HG03354 (cell line): Measurements from ENCODE around the gene AP1G1.
"Not testable (repeated sequence)": the region's sequence is repeated elsewhere in the genome, so short reads cannot be mapped to it uniquely, and the experiment has no call there.

Source experiments
- ATAC-seq: cut with Tn5 transposase; IDR thresholded peaks from one replicate; pipeline ENCODE4 v1.9.1; 2021; ENCODE audit warnings: mild to moderate bottlenecking; ENCODE audit not compliant: unreplicated experiment, poor library complexity, severe bottlenecking

AP1G1 gene

DNA sequence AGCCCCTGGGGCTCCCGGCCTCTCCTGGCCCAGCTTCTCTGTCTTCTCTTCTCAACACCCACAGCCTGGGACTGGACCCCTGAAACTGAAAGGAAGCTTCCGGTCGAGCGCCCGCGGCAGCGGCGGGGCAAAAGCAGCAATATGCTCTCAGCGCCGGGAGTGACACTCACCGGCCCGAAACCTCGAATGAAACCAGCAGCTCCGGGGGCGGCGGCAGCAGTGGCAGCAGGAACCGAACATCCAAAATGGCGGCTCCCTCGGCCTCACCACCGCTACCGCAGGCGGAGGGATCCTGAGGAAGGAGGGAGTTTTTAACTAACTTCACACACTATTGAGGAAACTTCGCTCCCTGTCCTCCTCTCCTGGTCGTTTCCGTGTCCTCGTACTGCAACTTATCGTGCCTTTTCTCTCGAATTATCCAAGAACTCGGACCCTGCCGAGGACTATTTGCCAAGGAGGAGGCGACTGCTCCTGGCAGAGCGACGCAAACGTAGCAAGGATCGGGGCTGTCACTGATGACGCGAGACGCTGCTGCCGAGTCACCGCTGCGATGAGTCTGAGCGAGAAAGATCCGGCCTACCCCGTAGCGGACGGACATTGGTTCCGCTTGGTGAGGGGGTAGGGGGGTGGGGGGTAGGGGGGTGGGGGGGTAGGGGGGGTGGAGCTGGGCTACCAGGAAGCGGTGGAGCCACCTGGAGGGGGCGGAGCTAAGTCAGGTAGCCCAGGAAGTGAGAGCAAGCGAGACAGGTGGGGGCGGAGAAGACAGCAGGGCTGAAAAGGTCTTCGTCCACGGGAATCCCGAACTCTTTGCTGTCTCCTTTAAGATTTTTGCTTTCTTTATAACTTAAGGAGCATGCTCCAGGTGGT lies at the start of gene AP1G1:
Gene AP1G1 (minus strand): TSS at position 242 of the 867 bp plus-strand sequence. CDS start 19,355 bp downstream, outside the sequence.
- ATAC-seq, result peak; percentile 78

DNA sequence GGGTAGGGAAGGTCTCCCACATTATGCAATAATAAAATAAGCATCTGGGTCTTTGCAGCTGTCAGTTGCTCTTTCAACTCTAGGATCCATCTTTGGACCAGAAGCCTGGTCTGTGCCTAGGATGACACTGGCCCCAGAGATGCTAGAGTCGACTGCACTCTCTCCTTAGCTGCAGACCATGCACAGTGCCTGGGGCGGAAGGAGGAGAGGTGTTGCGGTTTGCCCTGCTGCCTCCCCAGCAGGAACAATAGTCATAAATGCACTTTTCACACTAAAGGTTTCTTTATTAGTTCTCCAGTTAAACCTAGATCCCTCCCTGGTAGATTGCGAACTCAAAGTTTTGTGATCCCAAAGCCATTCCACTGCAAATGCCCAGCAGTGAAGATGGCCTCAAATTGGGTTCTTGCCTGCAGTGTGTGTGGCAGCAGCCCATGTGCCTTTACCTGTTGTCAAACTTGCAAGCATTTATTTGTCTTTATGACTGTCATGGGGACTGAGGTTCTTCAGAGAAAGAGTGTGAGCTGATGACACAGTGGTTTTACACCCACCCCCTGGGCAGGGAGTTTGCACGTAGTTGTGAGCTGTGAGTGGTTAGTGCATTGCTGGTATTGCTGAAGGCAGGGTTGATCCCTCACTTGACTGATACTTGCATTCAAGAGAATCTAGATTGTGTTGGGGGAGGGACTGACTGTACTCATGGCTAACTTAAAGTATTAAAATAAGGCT lies 47.5 kb upstream of the AP1G1 start:
- ATAC-seq, result no peak

DNA sequence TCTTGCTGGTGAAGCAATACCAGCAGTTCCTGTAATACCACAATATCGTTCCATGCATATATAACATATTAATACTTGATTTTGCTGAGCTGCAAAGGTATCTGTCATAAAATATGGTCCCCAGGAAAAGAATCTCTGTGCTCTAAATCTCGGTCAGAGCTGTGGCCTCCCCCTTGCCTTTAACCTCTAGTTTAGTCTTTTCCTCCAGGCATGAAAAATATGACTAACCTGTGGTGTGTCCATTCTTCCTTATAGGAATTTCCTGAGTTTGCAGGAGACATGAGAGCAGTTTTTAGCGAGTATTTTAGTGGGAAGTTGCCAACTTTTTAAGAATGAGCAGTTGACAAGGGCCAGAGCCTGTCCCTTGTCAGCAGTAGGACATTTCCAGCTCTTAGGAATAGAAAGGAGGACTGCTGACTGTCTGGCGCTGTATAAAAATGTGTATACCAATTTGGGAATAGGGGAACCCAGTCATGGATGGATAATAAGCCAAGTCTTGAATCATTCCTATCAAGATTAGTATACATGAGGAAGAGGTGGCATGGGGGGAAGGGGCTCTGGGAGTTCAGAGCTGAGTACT lies 45.8 kb upstream of the AP1G1 start:
- no peak for ATAC-seq

DNA sequence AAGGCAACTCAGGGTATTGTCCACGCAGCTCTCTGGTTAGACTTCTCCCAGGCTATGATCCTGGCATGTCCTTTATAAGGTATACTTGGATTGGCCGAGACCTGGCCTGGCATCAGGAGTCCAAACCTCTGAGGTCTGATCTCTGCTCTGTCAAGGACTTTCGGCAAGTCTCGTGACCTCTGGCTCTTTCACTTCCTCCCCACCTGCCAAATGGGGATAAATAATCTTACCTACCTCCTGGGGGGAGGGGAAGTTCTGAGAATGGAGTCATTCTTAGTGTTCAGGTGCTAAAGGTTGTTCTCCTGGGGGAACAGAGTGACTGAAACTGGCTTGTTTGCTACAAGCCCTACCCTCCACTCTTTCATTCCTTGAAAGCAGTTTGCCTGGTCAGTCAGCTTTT lies 44.8 kb upstream of the AP1G1 start:
- ATAC-seq, result peak; percentile 66

DNA sequence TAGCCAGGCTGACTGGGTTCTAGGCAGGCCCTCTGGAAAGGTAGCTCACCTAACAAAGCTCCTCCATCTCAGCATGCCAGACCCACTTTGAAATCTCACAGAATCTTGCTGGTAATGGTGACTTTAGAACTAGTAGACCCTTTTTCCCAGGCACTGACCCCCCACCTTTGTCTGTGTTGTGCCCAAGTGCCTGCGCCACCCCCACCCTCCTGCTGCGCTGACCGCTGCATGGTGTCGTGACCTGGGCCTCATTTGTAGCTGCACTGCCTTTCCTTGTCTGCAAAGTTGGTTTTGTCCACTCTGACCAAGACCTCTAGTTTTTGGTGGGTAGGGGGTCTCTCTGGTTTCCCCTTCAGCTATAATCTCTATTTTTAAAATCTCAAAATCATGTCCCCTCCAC lies 43.9 kb upstream of the AP1G1 start:
- ATAC-seq, result no peak

DNA sequence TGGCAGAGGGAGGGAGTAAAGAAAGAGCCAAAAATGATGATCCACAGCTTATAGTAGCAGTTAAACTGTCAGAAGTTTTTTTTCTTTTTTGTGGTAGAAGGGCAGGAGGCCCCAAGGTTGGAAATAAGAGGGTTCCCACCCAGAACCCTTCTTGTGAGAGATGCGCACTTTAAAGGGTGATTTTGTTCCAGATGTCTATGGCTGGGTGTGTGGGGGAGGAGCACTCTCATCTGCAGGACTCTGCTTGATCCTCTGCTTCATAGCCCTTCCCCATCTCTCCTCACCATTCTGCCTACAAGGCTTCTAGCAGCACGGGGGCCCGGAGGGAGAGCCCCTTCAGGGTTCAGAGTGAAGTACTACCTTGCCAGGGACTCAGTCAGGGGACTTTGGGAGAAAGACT lies 43.5 kb upstream of the AP1G1 start:
- ATAC-seq, result no peak

DNA sequence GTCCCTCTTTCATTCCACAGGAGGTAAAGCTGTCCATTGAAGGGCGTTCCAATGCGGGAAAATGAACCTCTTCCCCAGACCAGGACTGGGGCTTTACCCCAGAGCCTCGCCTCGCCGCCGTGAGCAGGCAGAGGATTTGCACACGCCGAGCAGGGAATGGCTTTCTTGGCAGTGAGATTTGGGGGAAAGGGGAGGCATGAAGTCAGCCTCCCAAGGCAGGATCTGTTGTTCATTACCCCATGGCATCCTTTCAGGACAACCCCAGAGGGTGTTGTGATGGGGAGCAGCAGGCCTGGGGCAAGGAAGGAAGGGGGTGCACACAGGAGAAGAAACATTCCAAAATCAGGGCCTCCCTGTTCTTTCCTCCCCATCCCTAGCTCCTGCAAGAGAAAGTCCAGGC lies 43.1 kb upstream of the AP1G1 start:
- no peak for ATAC-seq

DNA sequence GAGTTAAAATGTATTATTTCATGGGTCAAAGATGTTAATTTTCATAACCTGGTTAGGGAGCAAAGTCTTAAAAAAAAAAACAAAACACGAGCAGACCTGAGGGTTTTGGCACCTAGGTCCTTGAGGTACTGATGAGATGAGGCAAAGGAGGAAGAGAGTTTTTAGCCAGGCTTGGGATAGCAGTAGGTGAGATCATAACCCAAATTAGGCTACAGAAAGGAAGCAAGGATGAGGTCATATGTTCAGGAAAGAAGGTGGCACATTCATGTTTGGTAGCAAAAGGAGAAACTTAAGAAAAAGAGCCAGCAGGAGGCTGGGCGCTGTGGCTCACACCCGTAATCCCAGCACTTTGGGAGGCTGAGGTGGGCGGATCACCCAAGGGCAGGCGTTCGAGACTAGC lies 40.0 kb upstream of the AP1G1 start:
- ATAC-seq, result no peak

DNA sequence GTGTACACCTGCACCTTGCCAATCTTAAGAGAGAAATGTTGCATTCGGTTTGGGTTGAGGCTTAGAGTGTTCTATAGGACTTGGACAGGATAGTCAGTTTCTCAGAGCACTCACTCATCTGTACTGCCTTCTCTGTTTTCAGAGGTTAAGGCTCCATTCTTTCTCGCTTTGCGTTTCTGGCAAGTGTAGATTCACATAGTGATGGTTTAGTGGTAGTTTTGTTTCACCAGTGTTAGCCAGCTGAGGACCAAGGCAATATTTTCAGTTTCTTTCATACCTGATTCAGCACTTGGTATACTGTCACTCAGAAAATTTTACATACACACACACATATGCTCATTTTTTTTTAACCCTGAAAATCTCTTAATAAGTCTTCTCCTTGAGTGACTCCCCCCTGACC lies 38.5 kb upstream of the AP1G1 start:
- no peak for ATAC-seq

DNA sequence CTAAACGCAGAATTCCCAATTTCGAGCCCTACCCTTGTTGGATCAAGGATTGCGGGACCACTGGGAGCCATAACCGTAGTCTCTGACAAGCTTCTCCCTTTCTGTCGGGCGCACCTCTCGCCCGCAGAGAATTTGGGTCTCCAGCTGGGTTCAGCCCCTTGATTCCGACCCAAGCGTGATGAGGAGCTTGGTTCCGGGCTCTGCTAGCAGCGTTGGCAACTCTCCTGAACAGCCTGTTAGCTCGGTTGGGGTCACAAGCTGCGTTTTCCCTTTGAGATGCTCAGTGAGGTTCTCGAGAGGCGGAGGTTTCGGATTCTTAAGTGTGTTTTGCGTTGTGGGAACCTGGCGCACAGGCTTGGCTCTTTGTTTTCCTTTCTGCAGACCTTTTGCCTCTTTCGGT lies 37.8 kb upstream of the AP1G1 start:
- ATAC-seq, result no peak

DNA sequence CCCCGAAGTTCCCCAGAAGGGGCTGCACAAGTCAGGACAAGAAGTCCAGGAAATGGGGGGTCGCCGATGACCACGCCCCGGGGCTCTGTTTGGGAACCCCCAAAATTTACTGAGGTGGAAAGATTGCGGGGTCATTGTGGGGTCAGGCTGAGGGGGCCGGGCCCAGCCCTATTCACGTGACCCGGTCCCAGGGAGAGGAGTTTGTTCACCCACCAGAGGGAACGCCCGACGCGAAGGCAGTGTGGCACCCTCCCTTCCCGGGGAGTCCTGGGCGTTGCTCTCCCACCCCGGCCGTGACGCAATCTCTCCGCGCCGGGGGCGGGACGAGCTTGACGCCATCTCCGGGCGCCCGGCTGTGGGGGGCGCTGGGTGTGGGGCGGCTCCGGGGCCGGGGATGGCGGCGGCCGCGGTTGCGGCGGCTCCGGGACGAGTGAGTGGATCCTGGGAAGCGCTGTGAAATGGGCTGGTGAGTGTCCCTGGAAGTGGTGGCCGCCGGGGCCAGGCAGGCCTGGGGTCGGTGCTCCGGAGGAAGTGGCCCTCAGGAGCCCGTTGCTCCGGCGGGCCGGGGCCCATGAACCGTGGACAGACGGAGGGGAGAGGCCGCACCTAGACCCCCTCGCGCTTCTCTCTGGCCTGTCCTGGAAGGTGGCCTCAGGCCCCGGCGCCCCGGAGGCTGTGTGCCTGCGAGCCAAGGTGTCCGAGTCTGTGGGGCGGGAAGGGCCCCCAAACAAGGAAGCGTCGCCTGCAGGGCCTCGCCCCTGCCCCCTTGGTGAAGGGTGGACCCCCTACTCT lies 37.2 kb upstream of the AP1G1 start, which contains the start of gene ATXN1L:
Gene ATXN1L (plus strand): TSS at position 338 of the 792 bp plus-strand sequence. CDS start 3,765 bp downstream, outside the sequence.
- peak; percentile 74 for ATAC-seq

DNA sequence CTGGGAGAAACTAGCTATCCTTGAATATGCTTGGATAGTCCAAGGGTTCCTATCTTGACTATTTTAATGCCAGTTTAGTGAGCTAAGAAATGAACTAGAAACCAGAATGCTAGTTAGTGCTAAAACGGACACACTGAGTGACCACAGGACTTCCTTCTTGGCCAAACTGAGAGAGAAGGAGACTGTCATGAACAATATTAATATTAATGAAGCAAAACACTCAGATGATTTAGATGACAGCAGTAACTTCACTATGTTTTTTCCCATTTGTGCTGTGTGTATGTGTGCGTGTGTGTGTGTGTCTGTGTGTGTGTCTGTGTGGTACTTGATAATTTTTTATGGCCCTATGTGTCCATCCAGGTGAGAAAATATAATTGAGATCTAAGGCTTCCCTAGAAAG lies 34.9 kb upstream of the AP1G1 start:
- no peak for ATAC-seq

DNA sequence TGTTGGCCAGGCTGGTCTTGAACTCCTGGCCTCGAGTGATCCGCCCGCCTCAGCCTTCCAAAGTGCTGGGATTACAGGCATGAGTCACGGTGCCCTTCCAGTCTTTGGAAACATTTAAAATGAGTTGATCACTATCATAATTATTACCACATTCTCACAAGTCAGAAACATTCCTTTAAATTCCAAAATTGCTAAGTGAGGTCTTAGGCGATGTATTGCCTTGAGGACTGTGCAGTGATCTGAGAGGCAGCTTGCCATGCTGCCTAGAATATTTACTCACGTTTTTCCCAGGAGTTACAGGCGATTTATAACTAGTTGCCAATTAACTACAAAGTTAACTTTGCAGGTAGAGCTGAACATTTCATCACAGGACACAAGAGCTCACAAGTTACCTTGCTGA lies 31.4 kb upstream of the AP1G1 start:
- ATAC-seq, result no peak

DNA sequence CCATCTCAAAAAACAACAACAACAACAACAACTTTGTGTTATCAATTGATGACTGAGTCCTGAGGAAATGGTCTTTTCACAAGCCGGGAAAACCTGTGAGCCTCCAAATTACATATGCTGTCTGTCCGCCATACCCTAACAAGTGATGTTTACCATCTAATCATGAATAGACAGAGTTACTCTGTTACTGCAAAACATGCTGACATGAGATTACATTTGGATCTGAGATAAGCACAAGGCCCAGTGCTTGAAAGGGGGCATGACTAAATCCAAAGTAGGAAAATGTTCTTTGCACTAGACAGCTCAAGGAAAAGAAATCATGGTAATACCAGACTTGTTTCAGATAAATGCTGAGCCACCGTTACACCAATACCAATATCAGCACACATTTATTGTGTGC lies 28.5 kb upstream of the AP1G1 start:
- no peak for ATAC-seq

DNA sequence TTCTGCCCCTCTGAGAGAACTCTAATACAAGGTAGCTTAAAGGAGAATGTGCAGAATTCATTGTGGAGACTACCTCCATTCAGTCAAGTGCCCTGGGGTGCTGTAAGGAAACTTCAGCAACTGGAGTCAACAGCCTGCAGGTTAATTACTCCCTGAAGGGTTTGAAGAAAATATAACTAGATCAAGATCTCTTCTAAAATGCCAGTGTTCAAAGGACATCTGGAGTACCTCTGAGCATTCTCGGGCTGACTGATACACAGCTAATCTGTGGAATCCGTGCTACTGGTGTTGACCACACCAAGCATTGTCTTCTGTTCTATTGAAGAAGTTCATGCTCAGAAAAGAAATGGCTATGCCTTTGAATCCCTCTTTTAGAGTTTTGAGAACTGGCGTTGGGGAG lies 25.7 kb upstream of the AP1G1 start:
- no peak for ATAC-seq

DNA sequence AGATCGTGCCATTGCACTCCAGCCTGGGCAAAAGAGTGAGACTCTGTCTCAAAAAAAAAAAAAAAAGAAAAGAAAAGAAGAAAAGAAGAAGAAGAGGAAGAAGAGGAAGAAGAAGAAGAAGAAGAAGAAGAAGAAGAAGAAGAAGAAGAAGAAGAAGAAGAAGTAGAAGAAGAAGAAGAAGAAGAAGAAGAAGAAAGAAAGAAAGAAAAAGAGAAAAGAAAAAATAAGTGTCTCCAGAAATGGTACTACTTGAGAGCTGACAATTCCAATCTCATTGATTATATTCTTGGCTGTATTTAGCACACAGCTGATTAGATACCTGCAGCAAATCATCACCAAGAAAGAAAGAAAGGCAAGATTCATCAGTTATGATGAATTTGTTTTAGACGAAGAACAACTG lies 23.5 kb upstream of the AP1G1 start:
- ATAC-seq, result not testable (repeated sequence)

DNA sequence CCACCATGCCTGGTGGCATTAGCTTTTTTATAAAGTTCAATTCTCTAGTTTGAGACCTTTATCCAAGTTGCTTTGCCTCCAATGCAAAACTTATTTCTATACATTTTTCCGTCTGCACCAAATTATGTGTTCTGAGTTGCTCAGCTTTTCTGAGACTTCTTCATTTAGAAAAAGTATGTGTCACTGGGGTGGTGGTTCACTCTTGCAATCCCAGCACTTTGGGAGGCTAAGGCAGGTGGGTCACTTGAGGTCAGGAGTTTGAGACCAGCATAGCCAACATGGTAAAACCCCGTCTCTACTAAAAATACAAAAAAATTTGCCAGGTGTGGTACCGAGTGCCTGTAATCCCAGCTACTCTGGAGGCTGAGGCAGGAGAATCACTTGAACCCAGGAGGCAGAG lies 23.1 kb upstream of the AP1G1 start:
- ATAC-seq, result not testable (repeated sequence)

DNA sequence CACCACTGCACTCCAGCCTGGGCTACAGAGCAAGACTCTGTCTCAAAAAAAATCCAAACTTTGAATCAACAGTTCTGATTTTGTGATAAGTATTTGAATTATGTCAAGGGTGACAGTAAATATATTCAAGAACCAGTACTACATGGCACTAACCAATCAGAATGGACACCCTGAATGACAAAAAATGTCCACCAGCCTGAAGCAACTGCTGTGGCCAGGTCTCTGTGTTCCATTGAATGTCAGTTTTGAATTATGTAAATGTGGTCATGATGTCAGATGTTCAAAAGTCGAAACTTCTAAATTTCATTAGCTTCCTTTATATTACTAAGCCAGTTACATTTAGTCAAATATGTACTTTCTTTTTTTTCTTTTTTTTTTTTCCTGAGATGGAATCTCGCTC lies 21.7 kb upstream of the AP1G1 start:
- ATAC-seq, result no peak

DNA sequence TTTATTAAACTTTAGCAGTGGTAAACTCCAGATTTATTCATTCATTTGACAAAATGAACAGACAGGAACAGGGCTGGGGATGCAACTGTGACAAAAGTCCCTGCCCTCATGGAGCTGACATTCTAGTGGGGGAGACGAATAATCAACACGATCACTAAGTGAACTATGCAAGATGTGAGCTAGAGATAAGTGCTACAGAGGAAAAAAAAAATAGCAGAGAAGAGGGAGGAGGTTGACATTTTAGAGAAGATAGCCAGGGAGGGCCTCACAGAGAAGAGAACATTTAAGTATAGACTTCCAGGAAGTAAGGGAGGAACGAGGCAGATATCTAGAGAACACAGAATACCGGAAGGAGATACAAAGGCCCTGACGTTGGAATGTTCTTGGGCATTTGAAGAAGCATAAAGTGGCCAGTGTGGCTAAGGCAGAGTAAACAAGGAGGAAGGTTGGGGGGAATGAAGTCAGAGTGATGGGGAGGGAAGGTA lies 17.9 kb upstream of the AP1G1 start:
- ATAC-seq, result no peak

DNA sequence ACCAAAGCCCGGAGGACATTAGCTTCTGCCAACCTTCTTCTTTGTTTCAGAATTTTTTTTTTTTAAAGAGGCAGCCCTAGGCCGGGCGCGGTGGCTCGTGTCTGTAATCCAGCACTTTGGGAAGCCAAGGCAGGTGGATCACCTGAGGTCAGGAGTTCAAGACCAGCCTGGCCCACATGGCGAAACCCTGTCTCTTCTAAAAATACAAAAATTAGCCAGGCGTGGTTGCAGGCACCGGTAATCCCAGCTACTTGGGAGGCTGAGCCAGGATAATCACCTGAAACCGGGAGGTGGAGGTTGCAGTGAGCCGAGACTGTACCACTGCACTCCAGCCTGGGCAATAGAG lies 8.5 kb upstream of the AP1G1 start:
- ATAC-seq, result peak; percentile 11
